Measurements from ENCODE around the gene ANKRD66.

Gene ANKRD66

GRCh38 chr6:46790355-46790874, 43.7 kb downstream of the ANKRD66 start:
- no peak for DNase-seq (ENCODE audit: low spot score)

DNA sequence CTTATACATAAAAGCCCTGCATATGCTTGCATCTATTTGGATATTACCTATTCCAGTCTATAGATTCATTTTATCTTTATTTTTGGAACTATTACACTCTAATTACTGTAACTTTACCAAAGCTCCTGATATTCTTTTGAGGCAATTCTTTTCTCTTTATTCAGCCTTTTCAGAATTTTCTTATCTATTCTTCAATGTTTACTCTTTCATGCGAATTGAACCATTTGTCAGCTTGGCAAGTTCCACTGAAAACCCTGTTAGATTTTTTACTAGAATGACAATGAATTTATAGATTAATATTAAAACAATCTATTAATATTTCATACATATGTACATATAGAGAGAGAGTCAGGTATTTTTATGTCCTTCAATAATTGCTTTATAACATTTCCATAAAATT, 45.9 kb downstream of the ANKRD66 start:
- no peak for DNase-seq (ENCODE audit: low spot score)

- no peak for DNase-seq (ENCODE audit: low spot score)
These were observed 46.4 kb downstream of the ANKRD66 start, which contains the start of gene MEP1A for GRCh38 chr6:46793138-46793537. MEP1A (plus strand) TSS chr6:46793389; CDS start chr6:46793399, 10 bp downstream.

GRCh38 chr6:46794068-46794467, 47.3 kb downstream of the ANKRD66 start:
- DNase-seq (ENCODE audit: low spot score) = no peak

DNA sequence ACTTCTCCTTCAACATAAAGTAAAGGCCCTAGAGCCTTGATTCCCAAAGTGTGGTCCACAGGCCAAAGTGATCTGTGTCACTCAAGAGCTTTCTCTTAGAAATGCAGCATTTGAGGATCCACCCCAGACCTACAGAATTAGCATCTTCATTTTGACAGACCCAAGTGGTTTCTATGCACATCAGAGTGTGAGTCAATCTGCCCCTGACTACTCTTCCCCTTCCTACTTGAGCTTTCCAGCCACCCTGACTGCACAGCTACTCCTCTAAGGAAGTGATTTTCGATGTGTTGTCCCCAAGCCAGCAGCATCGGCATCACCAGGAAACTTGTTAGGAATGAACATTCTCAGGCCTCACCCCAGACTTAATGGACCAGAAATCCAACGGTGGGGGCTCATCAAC, 49.1 kb downstream of the ANKRD66 start:
- no peak for DNase-seq (ENCODE audit: low spot score)

GRCh38 chr6:46796848-46797580, 50.3 kb downstream of the ANKRD66 start:
- DNase-seq (ENCODE audit: low spot score) = no peak

- no peak for DNase-seq (ENCODE audit: low spot score)
These were observed 52.9 kb downstream of the ANKRD66 start for GRCh38 chr6:46799657-46800056.

DNA sequence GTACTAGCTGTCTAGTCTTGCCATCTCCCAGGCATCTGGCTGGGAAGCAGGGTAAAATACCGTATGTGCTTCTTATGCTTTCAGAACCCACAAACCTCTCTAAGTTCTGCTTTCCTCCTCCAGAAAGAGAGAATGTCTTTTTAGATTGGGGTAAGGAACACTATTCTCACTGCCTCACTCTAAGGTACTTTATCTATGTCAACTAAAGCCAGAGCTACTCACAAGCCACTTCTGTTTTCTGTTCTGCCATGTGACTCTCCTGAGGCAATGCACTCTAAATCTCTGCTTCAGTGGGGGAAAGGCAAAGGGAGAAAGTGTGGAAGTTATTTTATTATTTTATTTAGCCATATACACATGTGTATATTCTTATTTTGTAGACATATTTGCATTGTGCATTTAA, 62.1 kb downstream of the ANKRD66 start:
- no peak for DNase-seq (ENCODE audit: low spot score)

Data from NAMALWA (cell line).